ENCODE results near the gene DYRK1B. TPM values are rescaled to one million over a fixed set of nuclear protein-coding genes. Genes with fewer than 3 reads are reported as not detected.

DYRK1B gene
- 9.5 and 12.5 TPM in 2 replicates for total RNA-seq

GRCh38 chr19:39833464-39834286 lies at the start of gene DYRK1B:
Gene DYRK1B, minus strand, starts transcription at chr19:39834162. Its CDS starts 2,295 bp downstream, at chr19:39831867.

GRCh38 chr19:39845933-39846677 lies 12.1 kb upstream of the DYRK1B start, which contains the start of gene FBL:
Gene FBL, minus strand, starts transcription at chr19:39846379. Its CDS starts 79 bp downstream, at chr19:39846300.

GRCh38 chr19:39778763-39779162 lies 55.2 kb downstream of the DYRK1B start, which contains the start of gene LEUTX:
Gene LEUTX, plus strand, starts transcription at chr19:39778854. Its CDS starts 67 bp downstream, at chr19:39778921.

Other genes with a start within 250 kb of the DYRK1B start
- gene LGALS13, start 231.6 kb downstream of the DYRK1B start, total RNA-seq, result not detected in 2 replicates
- gene LGALS16, start 178.2 kb downstream of the DYRK1B start, total RNA-seq, result not detected in 2 replicates
- not detected in 2 replicates for gene LGALS14, start 129.7 kb downstream of the DYRK1B start, total RNA-seq
- not detected in 2 replicates for gene CLC, start 96.1 kb downstream of the DYRK1B start, total RNA-seq
- not detected in 2 replicates for gene LEUTX, start 55.3 kb downstream of the DYRK1B start, total RNA-seq
- gene FBL, start 12.2 kb upstream of the DYRK1B start, total RNA-seq, result 167 and 209 TPM in 2 replicates
- gene FCGBP, start 100.5 kb upstream of the DYRK1B start, total RNA-seq, result 0.11 and 0.17 TPM in 2 replicates
- gene PSMC4, start 137.0 kb upstream of the DYRK1B start, total RNA-seq, result 65.5 and 72.3 TPM in 2 replicates
- 2.9 and 6.0 TPM in 2 replicates for gene ZNF546, start 162.9 kb upstream of the DYRK1B start, total RNA-seq
- gene ZNF780B, start 222.1 kb upstream of the DYRK1B start, total RNA-seq, result 6.5 and 14.0 TPM in 2 replicates